ENCODE data around the gene TSC22D2.

- TF ChIP-seq CTCF (IDR thresholded peaks at IDR 0.05) (no peak), ZFX (IDR thresholded peaks at IDR 0.05; ENCODE audit: borderline replicate concordance) (no peak)
Measured at GRCh38 chr3:150451329-150452048, 43.4 kb downstream of the TSC22D2 start.
